DND-41 (cell line): ENCODE results near the gene ANXA2.

Experiments used
- ATAC-seq: fragments of 200-7000 bp; cut with Tn5 transposase; 3 replicates; pipeline ENCODE4 v1.9.1; 2021; ENCODE audit warnings: low read depth; ENCODE audit not compliant: insufficient read depth
- DNase-seq: peaks from one replicate; pipeline ENCODE4 v3.0.0-alpha.2; 2020
- H2AFZ ChIP-seq: 2 replicates; pipeline ENCODE4 v1.6.0; 2012; ENCODE audit warnings: low read depth, low read length
- H3K27ac ChIP-seq: 2 replicates; pipeline ENCODE4 v1.5.1; 2012; ENCODE audit warnings: low read length, inconsistent platforms
- H3K27me3 ChIP-seq: fragments of 200-600 bp; sonication (generic); 2 replicates; pipeline ENCODE4 v1.6.0; 2012; ENCODE audit warnings: low read length, mild to moderate bottlenecking, inconsistent platforms; ENCODE audit not compliant: insufficient read depth, poor library complexity
- H3K36me3 ChIP-seq: 2 replicates; pipeline ENCODE4 v1.5.1; 2012; ENCODE audit warnings: low read length, inconsistent platforms; ENCODE audit not compliant: insufficient read depth
- H3K4me1 ChIP-seq: 2 replicates; pipeline ENCODE4 v1.5.1; 2012; ENCODE audit warnings: mild to moderate bottlenecking, low read length; ENCODE audit not compliant: insufficient read depth
- H3K4me2 ChIP-seq: 2 replicates; pipeline ENCODE4 v1.6.0; 2012; ENCODE audit warnings: mild to moderate bottlenecking, moderate library complexity, low read length, inconsistent platforms; ENCODE audit not compliant: insufficient read depth
- H3K4me3 ChIP-seq, 2 experiments: fragments of 200-600 bp in 1 of 2; shearing (Covaris generic) in 1 of 2; 2 replicates each; pipeline ENCODE4 v1.5.1; 2012 to 2016; ENCODE audit warnings: inconsistent platforms in 2 of 2, low read length in 2 of 2, mild to moderate bottlenecking in 2 of 2, low read depth in 1 of 2, moderate library complexity in 1 of 2
- H3K79me2 ChIP-seq: 2 replicates; pipeline ENCODE4 v1.6.0; 2012; ENCODE audit warnings: low read length, inconsistent platforms; ENCODE audit not compliant: insufficient read depth
- H3K9ac ChIP-seq: 2 replicates; pipeline ENCODE4 v1.6.0; 2012; ENCODE audit warnings: low read depth, mild to moderate bottlenecking, inconsistent platforms, low read length, moderate library complexity
- H3K9me3 ChIP-seq: 2 replicates; pipeline ENCODE4 v1.5.1; 2012; ENCODE audit warnings: low read length, moderate library complexity, mild to moderate bottlenecking, inconsistent platforms; ENCODE audit not compliant: insufficient read depth, severe bottlenecking
- H4K20me1 ChIP-seq: 2 replicates; pipeline ENCODE4 v1.6.0; 2012; ENCODE audit warnings: low read length; ENCODE audit not compliant: insufficient read depth
- CTCF ChIP-seq: IDR thresholded peaks from 2 replicates; pipeline ENCODE4 v1.5.1; 2012; ENCODE audit warnings: borderline replicate concordance, low read length, moderate library complexity, mild to moderate bottlenecking; ENCODE audit not compliant: poor library complexity, severe bottlenecking; ENCODE audit errors: extremely low read depth
- EZH2 ChIP-seq: IDR thresholded peaks from 3 replicates; pipeline ENCODE4 v1.6.1; 2012; ENCODE audit warnings: borderline replicate concordance, low read depth, mild to moderate bottlenecking, moderate library complexity, low read length, inconsistent platforms; ENCODE audit not compliant: severe bottlenecking

Gene ANXA2

GRCh38 chr15:60379525-60380274 lies 18.1 kb downstream of the ANXA2 start:
- no peaks in the 10 kb centered on the region for H3K9me3 ChIP-seq
- no peak for TF ChIP-seq CTCF
- TF ChIP-seq EZH2: no peak
- H3K27ac ChIP-seq: no peak overlapping the region
- H3K9ac ChIP-seq: no peak overlapping the region
- H4K20me1 ChIP-seq: 0 out of 2 replicates have a peak, but pooled peaks cover 3% of the 10 kb centered on the region
- H3K4me2 ChIP-seq: no peak overlapping the region
- no peak overlapping the region for H2AFZ ChIP-seq
- no peaks in the 10 kb centered on the region for H3K36me3 ChIP-seq
- H3K4me1 ChIP-seq: no peaks in the 10 kb centered on the region
- ATAC-seq (no peak), DNase-seq (no peak)
- no peaks in the 10 kb centered on the region for H3K27me3 ChIP-seq
- no peak overlapping the region for H3K4me3 ChIP-seq
- H3K79me2 ChIP-seq: no peaks in the 10 kb centered on the region

- no peaks in the 10 kb centered on the region for H3K79me2 ChIP-seq
- H3K27me3 ChIP-seq: no peaks in the 10 kb centered on the region
- H3K9ac ChIP-seq: no peak overlapping the region
- TF ChIP-seq EZH2: no peak
- TF ChIP-seq CTCF: no peak
- no peaks in the 10 kb centered on the region for H3K4me1 ChIP-seq
- no peaks in the 10 kb centered on the region for H3K36me3 ChIP-seq
- H3K9me3 ChIP-seq: no peaks in the 10 kb centered on the region
- no peak overlapping the region for H2AFZ ChIP-seq
- no peak overlapping the region for H3K4me3 ChIP-seq
- no peak overlapping the region for H3K4me2 ChIP-seq
- ATAC-seq: no peak
- H3K27ac ChIP-seq: no peak overlapping the region
- H4K20me1 ChIP-seq: 0 out of 2 replicates have a peak, but pooled peaks cover 3% of the 10 kb centered on the region
- no peak for DNase-seq
Observed at GRCh38 chr15:60379185-60379524, 18.6 kb downstream of the ANXA2 start.

GRCh38 chr15:60376677-60377095 lies 21.1 kb downstream of the ANXA2 start:
- Histone ChIP-seq H3K36me3 (no peaks in the 10 kb centered on the region), H2AFZ (no peak overlapping the region), H3K4me3 (no peak overlapping the region), H3K9me3 (no peaks in the 10 kb centered on the region), H3K4me1 (no peaks in the 10 kb centered on the region), H3K27me3 (peaks cover 4% of the 10 kb centered on the region), H3K4me2 (no peak overlapping the region), H3K79me2 (no peaks in the 10 kb centered on the region), H3K9ac (no peak overlapping the region), H4K20me1 (0 out of 2 replicates have a peak, but pooled peaks cover 3% of the 10 kb centered on the region), H3K27ac (no peak overlapping the region)
- TF ChIP-seq CTCF (no peak), EZH2 (no peak)
- DNase-seq: no peak
- no peak for ATAC-seq
